T follicular helper cell (primary cell): ENCODE data around the gene SEC22B.
"Not testable (repeated sequence)": the region's sequence is repeated elsewhere in the genome, so short reads cannot be mapped to it uniquely, and the experiment has no call there.

Experiments
- DNase-seq: peaks from one replicate; pipeline ENCODE4 v3.0.0-alpha.2; 2020; ENCODE audit warnings: low read depth

SEC22B gene

DNA sequence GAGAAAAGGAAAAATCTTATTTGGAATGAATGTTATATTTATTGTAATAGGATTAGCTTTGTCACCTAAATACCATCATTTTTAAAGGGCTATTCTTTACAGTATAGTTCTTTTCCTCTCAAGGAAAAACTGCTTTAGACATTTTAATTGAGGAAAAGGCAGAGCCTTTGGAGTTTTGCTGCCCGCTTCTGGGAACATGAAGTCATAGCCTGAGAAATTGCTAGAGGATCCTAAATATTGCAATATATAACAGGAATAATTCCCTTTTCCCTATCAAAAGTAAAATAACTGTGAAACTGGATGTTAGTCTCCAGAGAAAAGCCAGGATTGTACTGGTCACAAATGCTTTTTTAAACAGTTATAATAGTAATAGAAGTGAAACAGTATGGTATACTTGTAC lies 30.5 kb downstream of the SEC22B start:
- DNase-seq = not testable (repeated sequence)

- not testable (repeated sequence) for DNase-seq
Measured at GRCh38 chr1:120144626-120145025, 31.7 kb downstream of the SEC22B start.

GRCh38 chr1:120144169-120144568 lies 32.2 kb downstream of the SEC22B start:
- not testable (repeated sequence) for DNase-seq

DNA sequence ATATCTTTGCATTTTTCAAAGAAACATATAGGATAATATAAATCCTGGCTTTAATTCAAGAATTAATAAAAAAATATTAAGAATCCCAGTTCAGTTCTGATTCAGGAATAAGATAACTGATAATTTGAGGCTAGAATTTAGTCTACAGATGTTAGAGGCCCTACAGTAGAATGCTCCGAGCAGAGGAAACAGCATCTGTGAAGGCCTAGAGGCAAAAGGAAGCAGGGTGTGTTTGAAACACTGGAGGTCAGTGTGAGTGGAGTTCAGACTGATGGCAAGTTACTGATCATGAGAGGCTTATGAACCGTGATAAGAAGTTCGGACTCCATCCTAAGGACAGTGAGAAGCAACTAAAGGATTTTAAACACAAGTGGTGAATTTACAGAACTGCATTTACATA lies 33.0 kb downstream of the SEC22B start:
- not testable (repeated sequence) for DNase-seq

DNA sequence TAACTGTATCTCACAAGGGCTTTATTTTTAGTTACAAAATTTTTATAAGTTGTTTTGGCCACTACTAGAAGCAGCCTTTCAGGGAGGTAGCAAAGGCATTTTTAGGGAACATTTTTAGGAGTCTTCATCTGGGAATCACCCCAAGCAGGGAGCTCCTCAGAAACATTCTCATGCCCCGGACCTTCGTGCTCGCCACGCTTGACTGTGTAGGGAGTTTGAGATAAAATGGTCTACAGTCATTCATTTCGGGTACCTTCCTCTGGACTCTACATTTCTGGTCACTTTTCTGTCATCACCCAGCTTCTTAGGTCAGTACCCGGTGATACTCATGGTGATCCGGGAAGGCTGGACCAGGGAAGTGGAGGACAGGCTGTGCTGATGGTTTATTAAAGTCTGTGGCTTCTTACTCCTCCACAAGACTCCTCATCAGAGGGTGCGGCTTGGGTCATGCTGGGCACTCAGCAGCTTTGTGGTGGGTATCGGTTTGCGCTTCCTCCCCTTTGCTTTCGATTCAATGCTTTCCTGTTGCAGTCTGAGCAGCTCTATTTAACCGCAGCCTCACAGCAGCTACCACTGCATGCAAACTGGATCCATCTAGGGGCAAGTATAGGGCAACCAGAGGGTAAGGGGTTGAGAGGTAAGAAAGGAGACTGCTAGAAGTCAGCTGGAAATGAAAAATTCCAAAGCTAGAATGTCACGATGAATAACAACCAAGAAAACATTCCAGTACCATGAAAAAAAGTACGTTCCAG lies 33.6 kb downstream of the SEC22B start:
- peak; percentile 34 for DNase-seq

- not testable (repeated sequence) for DNase-seq
Measured at GRCh38 chr1:120141865-120142264, 34.5 kb downstream of the SEC22B start.

DNA sequence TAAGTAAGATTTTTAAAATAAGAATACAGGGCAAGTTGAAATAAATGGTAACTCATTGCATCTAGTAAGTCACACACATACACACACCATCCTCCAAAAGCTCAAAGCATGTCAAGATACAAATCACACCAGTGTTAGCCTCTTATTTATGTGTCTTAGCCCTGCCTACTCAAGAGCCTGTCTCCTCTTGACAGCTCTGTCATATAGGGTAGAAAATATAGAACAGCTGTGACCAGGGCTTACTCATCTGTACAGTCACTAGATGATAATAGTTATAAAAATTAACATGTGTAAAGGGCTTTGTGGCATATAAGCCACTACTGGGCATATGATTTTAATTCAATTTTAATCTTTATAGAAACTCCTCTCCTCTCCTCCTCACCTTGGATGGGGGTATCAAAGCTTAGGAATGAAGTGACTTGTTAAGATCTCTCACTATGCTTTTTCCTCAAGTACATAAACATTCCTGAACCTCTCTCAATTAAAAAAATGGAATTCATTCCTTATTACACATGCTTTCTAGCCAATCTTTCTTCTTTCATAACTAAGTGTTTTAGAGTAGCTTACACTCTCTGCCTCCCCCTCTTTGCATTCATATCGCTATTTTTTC lies 35.6 kb downstream of the SEC22B start:
- DNase-seq = not testable (repeated sequence)

- DNase-seq = not testable (repeated sequence)
Measured at GRCh38 chr1:120136086-120136485, 40.2 kb downstream of the SEC22B start.

DNA sequence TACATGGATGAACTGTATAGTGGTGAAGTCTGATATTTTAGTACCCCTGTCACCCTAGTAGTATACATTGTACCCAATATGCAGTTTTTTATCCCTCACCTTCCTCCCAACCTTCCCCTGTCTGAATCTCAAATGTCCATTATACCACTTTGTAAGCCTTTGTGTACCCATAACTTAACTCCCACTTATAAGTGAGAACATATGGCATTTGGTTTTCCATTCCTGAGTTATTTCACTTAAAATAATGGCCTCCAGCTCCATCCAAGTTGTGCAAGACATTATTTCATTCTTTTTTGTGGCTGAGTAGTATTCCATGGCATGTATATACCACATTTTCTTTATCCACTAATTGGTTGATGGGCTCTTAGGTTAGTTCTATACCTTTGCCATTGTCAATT lies 42.4 kb downstream of the SEC22B start:
- DNase-seq = not testable (repeated sequence)

DNA sequence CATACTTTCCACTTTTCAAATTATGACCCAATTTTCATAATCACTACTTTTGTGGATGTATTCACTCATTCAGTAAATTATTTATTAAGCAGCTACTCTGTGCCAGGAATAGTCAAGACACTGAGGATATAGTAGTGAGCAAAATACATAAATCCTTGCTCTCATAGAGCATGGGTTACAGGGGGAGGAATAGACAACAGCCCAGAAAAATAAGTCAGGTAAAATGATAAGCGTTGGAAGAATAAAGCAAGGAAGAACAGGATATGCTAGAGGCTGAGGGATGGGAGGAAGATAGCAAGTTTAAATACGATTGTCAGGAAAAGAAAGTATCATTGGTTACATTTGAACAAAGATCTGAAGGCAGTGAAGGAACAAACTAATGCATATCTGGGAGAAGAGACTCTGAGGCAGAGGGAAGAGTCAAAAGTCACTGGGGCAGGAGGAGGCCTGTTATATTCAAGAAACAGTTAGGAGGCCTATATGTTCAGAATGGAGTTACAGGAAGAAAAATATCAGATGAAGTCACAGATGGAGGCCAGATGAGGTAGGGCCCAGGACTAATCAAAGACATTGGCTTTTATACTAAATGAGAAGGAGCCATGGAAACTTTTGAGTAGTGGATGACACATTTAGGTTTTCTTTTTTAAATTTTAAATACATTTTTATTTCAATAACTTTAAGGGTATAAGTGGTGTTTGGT lies 42.9 kb downstream of the SEC22B start:
- DNase-seq = no peak

- DNase-seq = not testable (repeated sequence)
Measured at GRCh38 chr1:120132406-120132763, 43.9 kb downstream of the SEC22B start.

- DNase-seq = not testable (repeated sequence)
Measured at GRCh38 chr1:120131611-120132405, 44.5 kb downstream of the SEC22B start.

DNA sequence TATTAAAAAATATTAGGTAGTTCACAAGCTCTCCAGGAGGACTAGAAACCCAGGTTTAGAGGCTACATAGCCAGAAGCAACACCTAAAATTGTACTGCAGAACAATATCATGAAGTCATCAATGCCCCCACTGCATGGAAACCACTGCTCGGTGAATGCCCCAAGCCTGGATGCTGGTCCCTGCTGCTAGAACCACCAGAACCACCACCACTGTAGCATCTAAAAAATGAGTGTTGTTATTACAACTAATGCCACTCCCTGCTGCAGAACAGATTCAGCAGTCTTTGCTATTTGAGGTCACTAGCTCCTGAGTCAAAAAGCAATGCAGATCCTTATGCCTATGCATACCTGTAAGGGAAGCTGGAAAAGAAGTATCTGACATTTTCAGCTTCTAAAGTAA lies 48.4 kb downstream of the SEC22B start:
- DNase-seq = not testable (repeated sequence)

DNA sequence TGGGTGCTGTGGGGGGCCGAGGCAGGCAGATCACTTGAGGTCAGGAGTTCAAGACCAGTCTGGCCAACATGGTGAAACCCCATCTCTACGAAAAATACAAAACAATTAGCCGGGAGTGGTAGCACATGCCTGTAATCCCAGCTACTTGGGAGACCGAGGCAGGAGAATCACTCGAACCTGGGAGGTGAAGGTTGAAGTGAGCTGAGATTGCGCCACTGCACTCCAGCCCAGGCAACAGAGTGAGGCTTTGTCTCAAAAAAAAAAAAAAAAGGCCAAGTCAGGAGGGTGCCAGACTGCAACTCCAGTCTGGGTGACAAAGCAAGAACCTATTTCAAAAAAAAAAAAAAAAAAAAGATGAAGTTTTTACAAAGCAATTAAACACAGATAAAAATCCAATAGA lies 50.1 kb downstream of the SEC22B start:
- DNase-seq = not testable (repeated sequence)

DNA sequence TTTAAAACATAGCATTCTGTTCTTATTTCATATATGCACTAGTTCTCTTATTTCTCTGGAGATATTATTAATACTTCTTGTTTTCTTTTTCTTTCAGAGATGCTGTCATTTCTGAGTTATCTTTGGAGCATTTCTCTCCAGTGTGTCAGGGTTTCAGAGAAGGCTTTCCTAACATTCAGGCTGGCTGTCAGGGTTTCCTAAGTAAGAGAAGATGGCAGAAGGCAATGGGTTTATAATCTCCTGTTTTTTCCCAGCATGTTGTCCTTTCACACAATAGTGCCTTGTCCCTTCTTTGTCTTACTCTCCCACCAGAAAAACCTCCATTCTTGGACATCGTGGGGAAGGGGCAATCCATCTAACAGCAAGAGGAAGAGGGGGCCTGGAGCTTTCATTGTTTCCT lies 51.7 kb downstream of the SEC22B start:
- DNase-seq = not testable (repeated sequence)

DNA sequence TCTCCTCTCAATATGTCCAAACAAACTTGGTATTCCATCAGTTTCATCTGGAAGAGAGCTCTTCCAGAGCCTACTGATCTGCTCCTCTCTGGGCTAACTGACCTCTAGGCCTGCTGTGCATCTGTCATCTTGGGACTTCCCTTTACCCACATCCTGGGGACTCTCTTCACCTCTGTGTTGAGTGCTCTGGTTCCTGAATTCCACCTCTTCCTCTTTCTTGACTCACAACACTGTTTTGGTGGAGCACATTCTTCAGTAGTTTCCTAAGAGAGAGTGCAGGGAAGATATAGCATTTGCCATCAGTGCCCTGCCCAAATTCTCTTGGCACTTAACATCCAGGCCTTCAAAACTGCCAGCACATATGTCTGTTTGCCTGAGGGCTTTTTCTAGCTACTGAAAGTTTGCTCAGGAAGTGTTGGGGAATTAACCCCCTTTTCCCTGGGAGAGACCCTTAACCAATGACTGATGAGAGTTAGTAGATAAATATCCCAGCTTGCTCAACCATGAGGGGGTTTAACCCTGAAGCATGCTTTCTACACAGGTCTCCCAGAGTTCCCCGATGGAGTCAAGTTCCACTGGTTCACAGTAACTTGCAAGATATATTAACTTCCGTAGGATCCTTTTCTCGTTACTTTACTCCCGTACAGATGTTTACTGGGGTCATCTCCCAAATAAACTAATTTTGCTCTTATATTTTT lies 52.4 kb downstream of the SEC22B start:
- DNase-seq = not testable (repeated sequence)

DNA sequence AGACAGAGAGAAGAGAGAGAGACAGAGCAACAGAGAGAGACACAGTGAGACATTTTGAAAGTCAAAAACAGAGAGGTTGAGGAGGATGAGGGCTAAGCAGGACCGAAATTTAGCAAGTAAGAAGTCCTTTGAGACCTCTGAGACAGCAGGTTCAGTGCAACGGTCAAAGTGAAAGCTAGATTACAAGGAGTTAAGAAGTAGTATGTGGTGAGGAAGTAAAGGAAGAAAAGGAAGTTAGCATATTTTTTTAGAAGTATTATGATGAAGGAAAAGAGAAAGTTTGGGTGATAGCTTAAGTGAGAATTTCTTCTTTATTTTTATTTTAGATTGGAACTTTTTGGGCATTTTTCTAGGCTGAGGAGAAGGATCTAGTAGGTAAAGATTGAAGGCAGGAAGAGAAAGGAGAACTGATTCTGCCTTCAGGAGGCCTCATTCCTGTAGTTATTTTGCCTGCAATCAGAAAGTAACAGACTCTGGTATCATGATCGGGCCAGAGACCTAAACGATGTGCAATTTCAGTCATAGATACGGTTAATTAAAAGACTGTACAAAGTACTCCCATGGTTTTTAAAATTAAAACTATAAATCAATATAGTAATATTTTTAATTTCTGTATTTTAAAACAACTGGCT lies 53.9 kb downstream of the SEC22B start:
- DNase-seq = not testable (repeated sequence)

DNA sequence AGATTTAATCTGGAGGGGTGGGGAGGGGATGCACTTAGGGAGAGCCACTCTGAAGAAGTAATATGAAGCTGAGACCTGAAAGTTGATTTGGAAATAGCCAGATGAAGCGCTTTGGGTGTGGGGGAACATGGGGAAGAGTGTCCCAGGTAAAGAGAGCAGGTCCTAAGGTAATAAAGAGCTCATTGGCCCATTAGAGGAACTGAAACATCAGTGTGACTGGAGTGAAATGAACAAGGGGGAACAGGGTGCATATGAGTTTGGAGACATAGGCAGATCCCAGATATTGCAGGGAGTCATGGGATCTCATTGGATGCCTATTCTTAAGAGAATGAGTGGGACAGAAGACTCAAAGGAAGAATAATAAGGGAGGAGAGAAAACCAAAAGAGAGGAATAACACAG lies 54.5 kb downstream of the SEC22B start:
- not testable (repeated sequence) for DNase-seq

DNA sequence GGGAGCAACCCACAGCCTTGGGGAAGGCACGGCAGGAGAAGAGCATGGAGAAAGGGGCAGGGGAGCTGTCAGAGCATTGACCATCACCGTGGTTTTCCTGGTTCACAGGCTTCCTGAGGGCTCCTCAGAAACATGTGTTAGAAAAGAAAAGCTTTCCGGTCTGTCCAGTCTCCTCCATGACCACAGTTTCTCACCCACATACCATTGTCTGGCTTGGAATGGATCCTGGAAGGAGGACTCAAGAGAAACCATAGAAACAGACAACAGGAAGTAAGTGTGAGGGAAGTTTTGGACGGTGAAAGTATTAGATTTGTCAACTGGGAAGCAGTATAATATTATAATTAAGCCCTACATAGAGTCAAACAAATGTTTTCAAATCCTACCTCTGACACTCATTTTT lies 55.8 kb downstream of the SEC22B start:
- DNase-seq = not testable (repeated sequence)

DNA sequence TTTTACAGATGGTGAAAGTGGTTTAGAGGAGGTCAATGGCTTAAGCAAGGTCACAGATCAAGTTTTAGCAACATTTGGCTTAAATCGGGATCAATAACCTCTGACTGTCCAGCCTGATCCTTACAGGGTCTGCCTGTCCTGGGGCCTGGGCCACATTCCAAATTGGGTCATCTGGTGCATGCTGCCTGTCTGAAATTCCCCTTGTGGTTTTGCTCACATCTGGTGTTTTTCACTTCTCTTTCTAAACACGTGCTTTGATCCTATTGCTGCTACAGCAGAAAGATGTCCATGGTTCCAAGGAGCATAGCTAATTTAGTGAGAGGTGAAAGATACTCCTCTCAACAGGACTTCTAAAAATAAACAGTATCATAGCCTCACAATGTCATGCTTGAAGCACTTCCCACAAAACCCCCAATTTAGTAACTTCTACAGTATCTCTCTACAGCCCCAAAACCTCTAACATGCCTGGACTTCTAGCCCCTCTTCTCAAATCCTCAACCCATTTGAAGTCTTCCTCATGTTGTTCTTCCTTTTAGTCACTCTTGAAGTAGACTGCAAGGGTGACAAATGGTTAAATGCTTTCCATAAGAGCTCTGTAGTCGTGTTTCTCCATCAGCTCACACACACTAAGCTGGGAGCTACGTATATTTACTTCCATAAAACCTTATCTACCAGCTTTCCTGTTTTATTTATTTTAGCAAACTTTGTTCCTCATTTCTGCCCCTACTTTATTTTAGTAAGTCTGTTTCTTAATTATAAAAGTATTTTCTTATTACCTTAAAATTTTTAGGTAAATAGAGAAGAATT lies 58.7 kb downstream of the SEC22B start:
- DNase-seq = not testable (repeated sequence)
